NCI-H345 treated with DMSO at 0.1 percent for 48 hours (cell line): ENCODE data around the gene GNAI2.
"Not testable (repeated sequence)": the region's sequence is repeated elsewhere in the genome, so short reads cannot be mapped to it uniquely, and the experiment has no call there.

Source experiments
- DNase-seq: peaks from one replicate; lab custom pipeline; 2025; ENCODE audit not compliant: unreplicated experiment; lab: John Stamatoyannopoulos, UW

The GNAI2 gene

DNA sequence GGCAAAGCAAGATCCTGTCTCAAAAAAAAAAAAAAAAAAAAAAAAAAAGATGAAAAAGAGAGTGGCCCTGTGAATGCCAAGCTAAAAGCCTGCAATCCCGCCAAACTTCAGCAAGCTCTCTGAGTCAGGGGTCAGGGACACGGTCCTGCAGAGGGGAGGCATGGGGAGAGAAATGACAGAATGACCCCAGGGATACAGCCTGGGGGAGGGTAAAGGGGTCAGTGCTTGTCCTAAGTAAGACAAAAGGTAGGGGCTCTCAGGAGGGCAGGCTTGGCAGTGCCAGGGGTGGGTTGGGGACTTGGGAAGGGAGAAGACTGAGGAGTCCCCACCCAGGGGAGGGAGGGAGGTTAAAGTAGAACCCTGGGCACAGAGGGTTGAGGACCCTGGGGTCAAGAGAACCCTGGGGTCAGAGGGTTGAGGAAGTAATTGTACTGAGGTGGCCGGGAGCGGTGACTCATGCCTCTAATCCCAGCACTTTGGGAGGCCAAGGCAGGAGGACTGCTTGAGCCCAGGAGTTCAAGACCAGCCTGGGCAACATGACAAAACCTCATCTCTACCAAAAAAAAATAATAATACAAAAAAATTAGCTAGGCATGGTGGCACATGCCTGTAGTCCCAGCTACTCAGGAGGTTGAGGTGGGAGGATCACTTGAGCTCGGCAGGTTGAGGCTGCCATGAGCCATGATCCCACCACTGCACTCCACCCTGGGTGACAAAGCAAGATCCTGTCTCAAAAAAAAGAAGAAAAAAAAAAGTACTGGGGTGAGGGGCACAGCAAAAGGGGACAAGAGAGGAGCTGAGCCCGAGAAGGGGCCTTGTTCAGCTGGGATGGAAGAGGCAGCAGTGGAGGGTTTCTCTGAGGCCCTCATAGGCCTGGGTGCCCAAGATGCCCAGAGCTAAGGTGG is 27.7 kb downstream of the GNAI2 start:
- DNase-seq = no peak

DNA sequence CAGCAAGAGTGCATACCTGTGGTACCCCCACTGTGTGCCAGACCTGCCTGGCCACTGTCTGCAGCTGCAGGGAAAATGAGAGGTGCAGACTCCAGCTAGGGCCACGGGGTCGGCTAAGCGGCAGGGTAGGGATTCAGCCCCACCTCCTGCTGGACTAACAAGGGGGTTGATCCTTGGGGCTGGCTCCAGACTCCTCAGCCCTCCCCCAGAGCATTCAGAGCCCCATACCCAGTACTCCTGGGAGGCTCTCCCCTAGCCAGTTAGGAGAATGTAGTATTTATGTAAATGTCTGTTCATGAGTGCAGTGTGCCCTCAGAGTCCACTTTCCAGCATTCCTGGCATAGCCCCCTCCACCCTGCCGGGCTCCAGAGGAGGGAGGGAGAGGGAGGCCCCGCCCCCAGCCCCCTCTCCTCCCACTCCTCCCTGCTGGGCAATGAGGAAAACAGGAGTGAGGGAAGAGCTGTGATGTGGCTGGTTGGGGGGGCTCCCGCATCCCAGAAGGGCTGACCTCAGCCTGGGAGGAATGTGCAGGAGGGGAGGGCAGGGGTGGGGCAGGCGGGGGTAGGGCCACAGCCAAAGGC is 28.5 kb downstream of the GNAI2 start:
- DNase-seq = no peak

DNA sequence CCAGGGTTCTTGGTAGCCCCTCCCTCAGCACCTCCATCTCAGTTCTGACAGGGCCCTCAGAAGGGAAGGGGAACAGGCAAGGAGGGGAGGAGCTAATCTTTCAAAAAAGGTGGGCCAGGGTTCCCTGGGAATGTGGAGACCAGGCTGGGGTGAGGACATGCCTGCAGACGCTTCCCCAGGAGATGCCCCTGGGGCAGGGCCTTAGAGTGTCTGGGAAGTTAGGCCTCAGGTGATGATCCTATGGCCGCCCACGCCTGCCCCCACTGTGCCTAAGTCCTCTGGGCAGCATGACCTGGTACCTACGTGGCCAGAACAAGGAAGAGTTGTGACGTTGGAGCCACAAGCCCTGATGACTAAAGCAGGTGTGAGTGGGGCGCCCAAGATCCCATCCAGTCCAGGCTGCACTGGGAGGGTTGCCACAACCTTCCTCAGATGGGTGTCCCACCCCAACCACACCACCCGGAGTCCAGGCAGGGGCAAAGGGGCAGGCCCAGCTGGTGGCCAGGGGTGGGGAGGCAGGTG is 29.0 kb downstream of the GNAI2 start:
- DNase-seq = no peak

DNA sequence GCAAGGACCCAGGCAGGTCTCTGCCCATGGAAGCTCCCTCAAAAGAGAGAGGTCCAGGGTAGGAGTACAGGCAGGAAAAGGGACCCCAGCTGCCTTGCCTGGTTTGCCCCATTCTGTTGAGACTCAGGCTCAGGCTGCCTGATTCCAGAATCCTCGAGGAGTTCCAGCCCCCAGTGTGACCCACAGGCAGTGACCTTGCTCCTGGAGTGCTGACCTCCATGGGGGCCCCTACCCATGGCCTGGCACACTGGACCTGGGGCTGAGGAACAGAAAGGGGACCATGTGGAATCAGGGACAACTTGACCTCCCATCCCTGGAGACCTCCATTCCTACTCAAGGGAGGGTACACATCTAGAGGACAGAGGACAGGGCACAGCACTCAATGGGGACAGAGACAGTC is 29.6 kb downstream of the GNAI2 start:
- DNase-seq = no peak

DNA sequence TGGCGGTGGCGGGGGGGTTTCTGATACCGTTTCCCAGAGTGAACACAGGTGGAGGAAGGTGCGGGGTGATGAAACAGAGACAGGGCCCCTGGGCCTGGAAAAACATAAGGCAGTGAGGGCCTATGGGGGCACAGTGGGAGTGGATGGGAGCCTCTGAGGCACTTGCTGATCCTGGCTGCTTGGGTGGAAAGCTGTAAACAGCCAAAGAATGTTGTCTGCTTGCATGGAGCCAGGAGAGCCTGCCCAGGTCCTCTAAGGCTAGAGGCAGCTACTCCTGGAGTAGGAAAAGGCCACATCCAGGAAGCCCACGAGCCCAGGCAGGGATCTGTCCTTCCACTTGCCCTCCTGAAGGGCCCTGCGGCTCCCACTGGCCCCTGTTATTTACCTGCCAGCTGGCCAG is 30.0 kb downstream of the GNAI2 start:
- no peak for DNase-seq

DNA sequence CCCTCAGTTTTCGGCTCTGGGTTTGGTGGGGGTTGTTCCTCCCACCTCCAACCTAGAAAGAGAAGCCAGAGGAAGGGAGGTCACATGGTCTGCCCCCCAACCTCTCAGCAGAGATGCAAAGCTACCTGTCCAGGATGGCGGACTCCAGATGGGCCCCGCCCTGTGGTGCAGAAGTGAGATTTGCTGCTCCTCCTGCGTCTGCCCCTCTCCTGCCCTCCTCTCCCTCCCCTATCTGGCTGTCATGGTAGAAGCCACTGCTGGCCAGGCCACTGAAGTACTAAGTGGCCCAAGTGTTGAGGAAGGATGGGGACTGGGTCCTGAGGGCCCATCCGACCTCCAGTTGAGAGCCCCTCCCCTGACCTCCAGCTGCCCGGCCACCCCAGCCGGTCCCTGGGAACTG is 30.8 kb downstream of the GNAI2 start:
- no peak for DNase-seq

DNA sequence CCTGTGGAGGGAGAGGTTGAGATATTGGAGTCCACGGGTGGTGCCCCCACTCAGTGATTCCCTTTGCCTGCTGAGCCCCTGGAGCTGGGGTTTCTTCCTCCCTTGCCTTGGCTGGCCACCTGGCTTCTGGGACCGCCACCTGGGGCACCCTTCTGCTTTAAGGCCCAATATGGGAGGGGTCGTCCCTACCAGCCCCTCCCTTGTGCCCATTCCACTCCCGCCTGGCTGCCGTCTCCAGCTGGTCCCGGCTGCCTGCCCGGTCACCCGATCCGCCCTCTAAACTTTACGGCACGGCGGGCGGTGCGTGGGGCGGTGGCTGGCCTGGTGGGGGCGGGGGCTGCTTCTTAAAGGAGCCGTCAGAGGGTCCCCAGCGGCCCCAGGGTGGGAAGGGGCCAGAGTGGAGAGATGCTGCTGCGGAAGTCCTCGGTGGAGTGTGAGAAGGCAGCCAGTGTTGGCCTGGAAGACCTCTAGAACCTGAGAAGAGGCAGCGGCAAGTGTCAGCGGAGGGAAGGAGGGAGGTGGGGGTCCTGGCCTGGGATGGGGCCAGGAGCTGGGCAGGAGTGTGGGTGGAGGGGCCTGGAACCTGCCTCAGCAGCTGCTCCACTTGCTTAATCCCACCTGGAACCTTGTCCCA is 31.4 kb downstream of the GNAI2 start:
- DNase-seq = no peak

DNA sequence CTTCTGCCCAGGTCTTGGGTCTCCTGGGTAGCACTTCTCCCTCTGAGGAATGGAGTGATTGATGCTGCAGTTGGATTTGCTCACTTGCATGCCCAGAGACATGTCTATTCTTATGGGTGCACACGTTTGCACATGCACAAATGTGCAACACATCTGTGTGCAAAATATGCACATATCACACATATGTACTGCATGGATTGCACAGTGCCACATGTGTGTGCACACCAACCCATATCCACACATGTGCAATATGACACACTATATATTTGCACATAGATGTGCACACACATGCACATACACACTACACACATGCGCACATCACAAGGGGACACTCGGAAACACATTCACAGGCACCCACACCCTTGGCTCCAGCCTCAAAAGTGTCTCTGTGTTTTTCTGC is 32.3 kb downstream of the GNAI2 start:
- no peak for DNase-seq

DNA sequence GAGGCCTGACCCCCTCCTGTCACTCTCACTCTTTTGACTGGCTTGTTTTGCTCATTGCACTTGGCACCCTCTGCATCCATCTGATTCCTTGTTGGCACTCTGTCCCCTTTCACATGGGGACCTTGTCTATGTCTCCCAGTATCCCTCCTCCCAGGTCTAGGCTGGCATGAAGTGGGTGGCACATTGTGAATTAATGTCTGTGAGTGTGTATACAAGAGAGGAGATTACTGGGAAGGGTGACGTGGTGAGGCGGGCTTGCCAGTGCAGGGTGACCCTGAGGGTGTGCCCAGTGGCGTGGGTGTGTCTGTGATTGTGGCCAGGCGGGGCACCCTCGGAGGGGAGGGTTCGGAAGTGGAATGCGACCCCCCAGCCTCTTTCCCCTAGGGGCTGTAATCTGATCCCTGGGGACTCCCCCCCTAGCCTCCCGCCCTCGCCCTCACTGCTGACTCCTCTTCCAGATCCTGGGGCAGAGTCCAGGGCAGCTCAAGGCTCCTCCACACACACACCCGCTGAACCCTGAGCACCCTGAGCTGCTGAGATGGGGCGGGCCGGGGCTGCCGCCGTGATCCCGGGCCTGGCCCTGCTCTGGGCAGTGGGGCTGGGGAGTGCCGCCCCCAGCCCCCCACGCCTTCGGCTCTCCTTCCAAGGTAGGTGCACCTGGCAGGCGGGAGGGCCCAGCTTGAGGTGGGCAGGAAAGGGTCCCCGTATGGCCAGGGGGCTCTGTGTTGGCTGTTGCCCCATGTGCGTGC is 32.9 kb downstream of the GNAI2 start, which contains the start of gene SEMA3B:
Gene SEMA3B, plus strand, starts transcription at position 445 of the 749 bp plus-strand sequence. Its CDS starts 94 bp downstream, at position 539.
- DNase-seq = no peak

DNA sequence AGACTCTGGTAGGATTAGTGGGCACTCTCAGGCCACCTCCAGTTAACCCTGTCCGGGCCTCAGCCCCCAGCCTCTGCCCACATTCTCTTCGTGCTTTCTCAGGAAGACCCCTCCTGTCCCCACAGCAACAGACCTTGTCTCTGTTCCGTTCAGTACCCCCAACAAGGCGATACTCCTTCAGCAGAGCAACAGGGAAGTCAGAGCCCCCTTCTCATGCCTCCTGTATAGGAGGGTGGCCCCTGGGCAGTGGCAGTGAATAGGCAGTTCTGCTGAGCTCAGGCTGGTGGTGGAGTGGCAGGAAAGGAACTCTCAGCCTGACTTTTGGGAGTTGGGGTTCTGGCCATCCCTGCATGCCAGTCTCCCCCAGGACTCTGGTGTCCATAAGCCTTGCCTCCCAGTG is 33.5 kb downstream of the GNAI2 start:
- DNase-seq = no peak

DNA sequence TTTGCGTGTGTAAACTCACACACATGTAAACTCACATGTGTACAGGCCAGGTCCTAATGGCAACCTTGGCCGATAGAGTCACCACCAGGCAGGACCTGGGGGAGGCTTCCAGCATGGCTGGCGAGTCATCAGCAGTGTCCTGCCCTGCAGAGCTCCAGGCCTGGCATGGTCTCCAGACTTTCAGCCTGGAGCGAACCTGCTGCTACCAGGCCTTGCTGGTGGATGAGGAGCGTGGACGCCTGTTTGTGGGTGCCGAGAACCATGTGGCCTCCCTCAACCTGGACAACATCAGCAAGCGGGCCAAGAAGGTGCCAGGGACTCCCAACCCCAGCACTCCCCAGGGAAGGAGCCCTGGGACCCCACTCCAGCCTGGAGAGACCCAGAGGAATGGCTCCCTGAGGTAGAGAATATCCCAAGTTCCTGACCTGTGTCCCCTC is 34.0 kb downstream of the GNAI2 start:
- no peak for DNase-seq

DNA sequence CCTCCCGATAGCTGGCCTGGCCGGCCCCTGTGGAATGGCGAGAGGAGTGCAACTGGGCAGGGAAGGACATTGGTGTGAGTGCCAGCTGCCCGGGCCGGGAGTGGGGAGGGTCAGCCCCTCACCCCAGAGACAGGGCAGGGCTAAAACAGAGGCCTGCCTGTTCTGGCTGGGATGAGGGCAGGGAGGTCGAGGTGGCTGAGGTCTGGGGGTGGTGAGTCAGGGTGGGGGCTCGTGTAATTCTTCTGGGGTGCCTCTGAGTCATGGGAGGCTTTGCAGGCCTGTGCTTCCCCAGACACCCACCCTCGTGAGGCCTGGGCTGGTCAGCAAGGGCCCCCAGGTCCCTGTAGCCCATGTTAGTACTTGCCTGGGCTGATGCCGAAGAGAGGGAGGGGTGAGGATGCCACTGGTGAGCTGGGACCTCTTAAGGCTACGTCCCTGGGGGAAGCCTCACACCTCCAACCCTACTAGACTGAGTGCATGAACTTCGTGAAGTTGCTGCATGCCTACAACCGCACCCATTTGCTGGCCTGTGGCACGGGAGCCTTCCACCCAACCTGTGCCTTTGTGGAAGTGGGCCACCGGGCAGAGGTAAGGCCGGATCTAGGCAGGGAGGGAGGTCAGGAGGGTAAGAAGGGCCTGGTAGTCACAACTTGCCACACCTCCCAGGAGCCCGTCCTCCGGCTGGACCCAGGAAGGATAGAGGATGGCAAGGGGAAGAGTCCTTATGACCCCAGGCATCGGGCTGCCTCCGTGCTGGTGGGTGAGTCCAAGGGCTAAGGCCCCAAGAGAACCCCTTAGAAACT is 34.6 kb downstream of the GNAI2 start:
- no peak for DNase-seq

DNA sequence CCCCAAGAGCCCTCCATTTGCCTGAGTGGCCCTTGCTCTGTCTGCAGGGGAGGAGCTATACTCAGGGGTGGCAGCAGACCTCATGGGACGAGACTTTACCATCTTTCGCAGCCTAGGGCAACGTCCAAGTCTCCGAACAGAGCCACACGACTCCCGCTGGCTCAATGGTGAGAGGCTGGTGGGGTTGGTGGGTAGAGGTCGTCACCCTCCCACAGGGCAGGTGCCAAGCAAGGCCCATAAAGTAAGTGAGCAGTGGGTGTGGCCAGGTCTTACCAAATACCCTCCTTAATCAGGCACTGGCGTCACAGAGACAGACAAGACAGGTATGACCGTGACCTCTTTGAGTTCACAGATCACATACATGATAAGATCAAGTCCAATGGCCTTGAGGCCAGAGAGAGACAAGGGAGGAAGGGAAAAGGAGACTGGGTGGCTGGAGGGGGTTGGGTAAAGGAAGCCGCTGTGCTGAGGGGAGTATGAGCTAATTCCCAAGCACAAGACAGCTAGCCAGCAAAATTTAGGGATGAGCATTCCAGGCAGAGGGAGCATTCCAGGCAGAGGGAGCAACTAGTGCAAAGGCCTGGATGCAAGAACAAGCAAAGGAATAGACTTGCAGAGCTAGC is 35.4 kb downstream of the GNAI2 start:
- DNase-seq = no peak

DNA sequence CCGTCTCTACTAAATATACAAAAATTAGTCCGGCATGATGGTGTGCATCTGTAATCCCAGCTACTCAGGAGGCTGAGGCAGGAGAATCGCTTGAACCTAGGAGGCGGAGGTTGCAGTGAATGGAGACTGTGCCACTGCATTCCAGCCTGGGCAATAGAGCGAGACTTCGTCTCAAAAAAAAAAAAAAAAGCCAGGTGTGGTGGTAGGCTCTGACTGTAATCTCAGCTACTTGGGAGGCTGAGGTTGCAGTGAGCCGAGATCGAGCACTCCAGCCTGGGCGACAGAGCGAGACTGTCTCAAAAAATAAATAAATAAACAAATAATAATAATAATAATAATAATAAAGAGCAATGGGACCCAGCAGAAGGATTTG is 36.5 kb downstream of the GNAI2 start:
- not testable (repeated sequence) for DNase-seq

DNA sequence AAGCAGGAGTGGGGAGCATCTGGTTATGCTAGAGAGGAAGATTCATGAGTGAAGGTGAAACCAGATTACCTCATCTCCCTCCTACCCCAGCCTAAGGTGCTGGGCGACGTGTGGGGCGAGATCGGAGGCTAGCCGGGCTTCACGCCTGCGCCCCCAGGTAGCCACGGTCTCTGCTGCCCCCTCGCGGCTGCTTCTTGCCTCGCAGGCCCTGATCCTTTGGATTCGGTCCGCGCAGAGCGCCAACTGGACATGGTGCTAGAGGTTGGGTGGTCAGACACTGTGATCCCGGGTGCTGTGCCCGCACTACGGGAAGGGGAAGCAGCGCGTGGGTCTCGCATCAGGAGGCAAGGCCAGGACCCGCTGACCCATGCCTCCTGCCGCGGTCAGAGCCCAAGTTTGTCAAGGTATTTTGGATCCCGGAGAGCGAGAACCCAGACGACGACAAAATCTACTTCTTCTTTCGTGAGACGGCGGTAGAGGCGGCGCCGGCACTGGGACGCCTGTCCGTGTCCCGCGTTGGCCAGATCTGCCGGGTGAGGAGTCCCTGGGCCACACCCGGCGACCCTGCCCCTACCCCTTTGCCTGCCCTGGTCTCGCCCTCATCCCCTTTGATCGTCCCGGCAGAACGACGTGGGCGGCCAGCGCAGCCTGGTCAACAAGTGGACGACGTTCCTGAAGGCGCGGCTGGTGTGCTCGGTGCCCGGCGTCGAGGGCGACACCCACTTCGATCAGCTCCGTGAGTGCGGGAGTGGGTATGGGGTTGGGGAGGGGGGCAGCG is 37.1 kb downstream of the GNAI2 start:
- peak; percentile 63 for DNase-seq

DNA sequence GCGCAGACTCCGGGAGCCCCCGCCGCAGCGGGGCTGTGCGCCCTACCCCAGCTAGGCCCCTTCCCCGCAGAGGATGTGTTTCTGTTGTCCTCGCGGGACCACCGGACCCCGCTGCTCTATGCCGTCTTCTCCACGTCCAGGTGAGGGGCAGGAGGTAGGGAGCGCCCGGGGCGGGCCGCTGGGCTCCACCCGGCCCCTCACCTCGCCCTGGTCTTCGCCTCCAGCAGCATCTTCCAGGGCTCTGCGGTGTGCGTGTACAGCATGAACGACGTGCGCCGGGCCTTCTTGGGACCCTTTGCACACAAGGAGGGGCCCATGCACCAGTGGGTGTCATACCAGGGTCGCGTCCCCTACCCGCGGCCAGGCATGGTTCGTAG is 37.7 kb downstream of the GNAI2 start:
- DNase-seq = no peak

DNA sequence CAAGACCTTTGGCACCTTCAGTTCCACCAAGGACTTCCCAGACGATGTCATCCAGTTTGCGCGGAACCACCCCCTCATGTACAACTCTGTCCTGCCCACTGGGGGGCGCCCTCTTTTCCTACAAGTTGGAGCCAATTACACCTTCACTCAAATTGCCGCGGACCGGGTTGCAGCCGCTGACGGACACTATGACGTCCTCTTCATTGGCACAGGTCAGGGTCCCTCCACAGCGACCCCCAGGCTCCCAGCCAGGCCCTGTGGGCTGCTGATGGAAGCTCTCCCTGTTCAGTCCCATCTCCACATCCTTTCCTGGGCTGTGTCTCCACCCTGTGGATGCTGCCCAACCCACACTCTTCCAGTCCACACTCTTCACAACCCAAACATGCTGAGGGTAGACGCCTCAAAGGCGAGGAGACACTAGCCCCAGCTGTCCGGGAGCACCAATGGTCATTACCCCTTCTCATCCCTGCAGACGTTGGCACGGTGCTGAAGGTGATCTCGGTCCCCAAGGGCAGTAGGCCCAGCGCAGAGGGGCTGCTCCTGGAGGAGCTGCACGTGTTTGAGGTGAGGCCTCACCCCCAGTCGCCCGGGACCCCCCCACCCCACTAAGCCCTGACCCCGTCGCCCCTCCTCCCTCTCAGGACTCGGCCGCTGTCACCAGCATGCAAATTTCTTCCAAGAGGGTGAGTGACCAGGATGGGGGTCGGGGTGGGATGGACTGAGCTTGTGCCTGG is 38.5 kb downstream of the GNAI2 start:
- no peak for DNase-seq
